Upper lobe of right lung (tissue), 1 donor: ENCODE data around the gene NDFIP1. TPM values are rescaled to one million over a fixed set of nuclear protein-coding genes. Genes with fewer than 3 reads are reported as not detected.

Source experiments
- ATAC-seq: fragments of 200-7000 bp; cut with Tn5 transposase; one replicate; pipeline ENCODE4 v1.9.1; 2020; ENCODE audit warnings: mild to moderate bottlenecking, moderate library complexity
- DNase-seq: peaks from one replicate; pipeline ENCODE4 v3.0.0-alpha.2; 2020
- H3K27ac ChIP-seq: fragments of 200-600 bp; one replicate; pipeline ENCODE4 v1.8.0; 2022
- H3K27me3 ChIP-seq: fragments of 200-600 bp; one replicate; pipeline ENCODE4 v1.8.0; 2022; ENCODE audit warnings: mild to moderate bottlenecking
- H3K36me3 ChIP-seq: fragments of 200-600 bp; one replicate; pipeline ENCODE4 v1.8.0; 2022
- H3K4me1 ChIP-seq: fragments of 200-600 bp; one replicate; pipeline ENCODE4 v1.8.0; 2022
- H3K4me3 ChIP-seq: fragments of 200-600 bp; one replicate; pipeline ENCODE4 v1.8.0; 2022; ENCODE audit warnings: mild to moderate bottlenecking
- H3K9me3 ChIP-seq: fragments of 200-600 bp; one replicate; pipeline ENCODE4 v1.8.0; 2022
- intact Hi-C: fragments of 100-400 bp; cut with DNase I; formaldehyde crosslinking; loops from one replicate; pipeline ENCODE4 v1.11.0; 2022
- total RNA-seq: library from RNA; stranded (reverse); fragmentation: NEBNext Ultra II Directional; extraction: Animal tissue kit (Norgen Biotek cat#: 25700); gene quantifications from one replicate; pipeline ENCODE4 v1.2.1, GENCODE V29; 2021
- TF ChIP-seq, protein P1 (sequence below): fragments of 200-600 bp; IDR thresholded peaks from one replicate; pipeline ENCODE4 v1.8.0; 2022; ENCODE audit warnings: antibody characterized with exemption
- donor health status: DM: no; HTN: yes; CAD: no; lungs with severe emphysema.

The NDFIP1 gene
- total RNA-seq, 1 donor from 2014 or later = 68.1 TPM

DNA sequence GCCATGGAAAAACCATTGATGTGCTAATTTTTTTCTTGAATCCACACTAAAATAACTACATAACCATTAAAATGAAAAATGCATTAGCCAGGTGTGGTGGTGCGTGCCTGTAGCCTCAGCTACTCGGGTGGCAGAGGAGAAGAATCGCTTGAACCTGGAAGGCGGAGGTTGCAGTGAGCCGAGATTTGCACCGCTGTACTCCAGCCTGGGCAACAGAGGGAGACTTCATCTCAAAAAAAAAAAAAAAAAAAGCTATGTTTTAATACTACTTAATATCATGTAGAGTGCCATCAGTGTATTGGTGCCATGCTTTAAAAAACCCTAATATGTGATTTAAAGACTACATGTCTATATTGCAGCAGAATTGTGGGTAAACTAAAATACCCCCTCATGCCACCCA, 58.9 kb downstream of the NDFIP1 start:
- Histone ChIP-seq H3K4me3 (no peak overlapping the region), H3K4me1 (peaks cover 3% of the 10 kb centered on the region), H3K27me3 (no peaks in the 10 kb centered on the region), H3K36me3 (no peaks in the 10 kb centered on the region), H3K9me3 (no peaks in the 10 kb centered on the region), H3K27ac (no peak overlapping the region)
- TF ChIP-seq, protein P1, sequence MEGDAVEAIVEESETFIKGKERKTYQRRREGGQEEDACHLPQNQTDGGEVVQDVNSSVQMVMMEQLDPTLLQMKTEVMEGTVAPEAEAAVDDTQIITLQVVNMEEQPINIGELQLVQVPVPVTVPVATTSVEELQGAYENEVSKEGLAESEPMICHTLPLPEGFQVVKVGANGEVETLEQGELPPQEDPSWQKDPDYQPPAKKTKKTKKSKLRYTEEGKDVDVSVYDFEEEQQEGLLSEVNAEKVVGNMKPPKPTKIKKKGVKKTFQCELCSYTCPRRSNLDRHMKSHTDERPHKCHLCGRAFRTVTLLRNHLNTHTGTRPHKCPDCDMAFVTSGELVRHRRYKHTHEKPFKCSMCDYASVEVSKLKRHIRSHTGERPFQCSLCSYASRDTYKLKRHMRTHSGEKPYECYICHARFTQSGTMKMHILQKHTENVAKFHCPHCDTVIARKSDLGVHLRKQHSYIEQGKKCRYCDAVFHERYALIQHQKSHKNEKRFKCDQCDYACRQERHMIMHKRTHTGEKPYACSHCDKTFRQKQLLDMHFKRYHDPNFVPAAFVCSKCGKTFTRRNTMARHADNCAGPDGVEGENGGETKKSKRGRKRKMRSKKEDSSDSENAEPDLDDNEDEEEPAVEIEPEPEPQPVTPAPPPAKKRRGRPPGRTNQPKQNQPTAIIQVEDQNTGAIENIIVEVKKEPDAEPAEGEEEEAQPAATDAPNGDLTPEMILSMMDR = no peak
- DNase-seq (no peak), ATAC-seq (no peak)
- intact Hi-C loops = no loop called here

DNA sequence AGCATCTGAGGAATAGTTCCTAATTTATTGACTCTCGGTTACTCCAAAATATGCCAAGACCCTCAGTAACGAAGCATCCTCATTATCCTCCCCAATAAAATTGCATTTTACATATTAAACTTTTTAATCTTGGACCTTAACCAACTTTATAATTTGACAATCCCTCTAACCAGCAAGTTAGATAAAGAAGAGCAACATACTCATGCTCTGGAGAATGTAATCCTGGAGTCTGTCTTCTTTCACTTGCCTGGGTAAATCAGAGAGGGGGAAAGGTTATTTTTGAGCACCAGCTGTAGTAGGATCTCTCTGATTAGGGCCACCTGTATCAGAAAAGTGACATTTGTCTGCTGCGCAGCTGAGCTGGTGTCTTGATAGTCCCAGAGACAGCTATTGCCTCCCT, 59.8 kb downstream of the NDFIP1 start:
- Histone ChIP-seq H3K4me1 (peaks cover 3% of the 10 kb centered on the region), H3K4me3 (no peak overlapping the region), H3K27ac (no peak overlapping the region), H3K36me3 (no peaks in the 10 kb centered on the region), H3K9me3 (no peaks in the 10 kb centered on the region), H3K27me3 (no peaks in the 10 kb centered on the region)
- intact Hi-C loops = no loop called here
- TF ChIP-seq, protein P1 = no peak
- ATAC-seq (no peak), DNase-seq (no peak)

DNA sequence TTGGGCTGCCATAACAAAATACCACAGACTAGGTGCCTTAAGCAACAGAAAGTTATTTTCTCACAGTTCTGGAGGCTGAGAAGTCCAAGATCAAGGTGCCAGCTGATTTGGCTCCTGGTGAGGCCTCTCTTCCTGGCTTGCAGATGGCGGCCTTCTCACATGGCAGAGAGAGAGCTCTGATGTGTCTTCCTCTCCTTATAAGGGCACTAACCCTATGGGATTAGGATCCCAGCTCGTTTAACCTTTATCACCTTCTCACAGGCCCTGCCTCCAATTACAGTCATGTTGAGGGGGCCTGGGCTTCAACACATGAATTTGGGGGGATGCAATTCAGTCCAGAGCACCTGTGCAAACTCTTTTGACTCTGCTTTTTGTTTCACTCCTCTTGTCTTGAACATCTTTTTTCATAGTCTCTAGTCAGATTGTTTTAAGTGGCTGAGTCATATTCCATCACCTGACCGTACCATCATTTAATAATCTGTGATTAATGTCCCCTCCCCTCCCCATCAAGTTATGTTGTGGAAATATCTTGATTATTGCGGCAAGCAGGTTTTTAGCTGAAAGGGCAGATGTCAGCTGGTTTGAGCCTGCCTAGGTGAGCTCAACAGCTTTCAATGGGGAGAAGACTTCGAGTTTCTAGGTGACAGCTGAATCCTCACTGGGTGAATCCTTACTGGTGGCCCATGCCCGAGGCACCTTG, 61.8 kb downstream of the NDFIP1 start:
- H3K27me3 ChIP-seq = no peaks in the 10 kb centered on the region
- TF ChIP-seq, protein P1 = no peak
- no peak overlapping the region for H3K27ac ChIP-seq
- intact Hi-C loops = no loop called here
- H3K36me3 ChIP-seq = no peaks in the 10 kb centered on the region
- peaks cover 3% of the 10 kb centered on the region for H3K4me1 ChIP-seq
- no peak for ATAC-seq
- no peaks in the 10 kb centered on the region for H3K9me3 ChIP-seq
- no peak overlapping the region for H3K4me3 ChIP-seq
- no peak for DNase-seq

DNA sequence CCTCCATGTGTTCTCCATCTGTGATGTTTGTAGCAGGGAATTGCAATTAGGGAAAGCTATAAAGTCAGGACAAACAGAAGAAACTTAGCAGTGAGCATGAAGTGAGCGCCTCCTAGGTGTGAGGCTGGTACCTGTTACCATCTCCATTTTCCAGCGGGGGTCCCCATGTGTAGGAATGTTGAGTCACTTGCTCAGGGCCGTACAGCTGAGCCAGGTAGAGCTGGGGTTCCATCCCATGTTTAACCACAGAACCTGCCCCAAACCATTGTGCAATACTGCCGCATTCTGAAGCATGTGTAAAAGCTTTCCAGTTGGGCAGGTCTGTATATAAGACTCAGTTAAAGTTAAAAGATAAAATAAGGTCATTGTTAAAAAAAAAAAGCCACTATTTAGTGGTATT, 62.7 kb downstream of the NDFIP1 start:
- Histone ChIP-seq H3K27ac (no peak overlapping the region), H3K27me3 (no peaks in the 10 kb centered on the region), H3K4me3 (no peak overlapping the region), H3K4me1 (peaks cover 3% of the 10 kb centered on the region), H3K9me3 (no peaks in the 10 kb centered on the region), H3K36me3 (no peaks in the 10 kb centered on the region)
- TF ChIP-seq, protein P1 = no peak
- ATAC-seq (no peak), DNase-seq (no peak)
- intact Hi-C loops = no loop called here

DNA sequence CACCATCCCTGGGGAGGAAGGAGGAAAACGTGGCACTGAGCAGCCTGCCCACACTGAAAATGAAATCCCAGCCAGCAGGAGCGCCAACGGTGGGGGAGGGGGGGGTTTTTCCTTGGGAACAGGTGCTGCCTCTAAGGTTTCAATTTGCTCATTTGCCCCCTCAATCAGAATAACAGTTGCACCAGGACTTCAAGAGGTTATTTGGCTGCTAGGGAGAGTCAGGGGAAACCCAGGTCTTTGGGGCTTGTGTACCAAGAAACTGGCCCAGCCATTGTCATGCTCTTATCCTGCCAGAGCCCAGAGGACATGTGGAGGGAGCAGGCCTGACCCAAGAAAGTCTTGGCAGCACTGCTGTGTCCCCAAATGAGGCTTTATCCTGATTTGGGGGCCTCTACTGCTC, 66.5 kb downstream of the NDFIP1 start:
- intact Hi-C loops = no loop called here
- no peak for ATAC-seq
- no peak for DNase-seq

More for the DNA sequence above, 66.5 kb downstream of the NDFIP1 start:
- no peaks in the 10 kb centered on the region for H3K4me1 ChIP-seq
- no peak overlapping the region for H3K4me3 ChIP-seq
- TF ChIP-seq, protein P1 = no peak
- no peaks in the 10 kb centered on the region for H3K9me3 ChIP-seq
- no peak overlapping the region for H3K27ac ChIP-seq
- no peaks in the 10 kb centered on the region for H3K27me3 ChIP-seq
- H3K36me3 ChIP-seq = no peaks in the 10 kb centered on the region
